OCI-LY7 (cell line): Measurements from ENCODE around the gene PPCS. TPM values are rescaled to one million over a fixed set of nuclear protein-coding genes. Genes with fewer than 3 reads are reported as not detected.

Experiments used
- BruUV-seq: library from RNA; stranded (reverse); fragments of 400-500 nt; replicated peaks from 2 replicates; lab custom pipeline; 2021; lab: Mats Ljungman, UMichigan
- CTCF ChIA-PET: fragments of 300-600 bp; sonication (Branson Sonifier 250); formaldehyde crosslinking; loops from one replicate; lab custom pipeline; 2022; ENCODE audit warnings: antibody characterized with exemption; ENCODE audit not compliant: unreplicated experiment; lab: Charles Lee
- POLR2A ChIA-PET: fragments of 300-600 bp; sonication (Branson Sonifier 250); formaldehyde crosslinking; loops from one replicate; lab custom pipeline; 2022; ENCODE audit warnings: antibody characterized with exemption; lab: Charles Lee
- DNase-seq: peaks from one replicate; pipeline ENCODE4 v3.0.0-alpha.2; 2015; ENCODE audit warnings: low spot score
- H2AFZ ChIP-seq: fragments of 200-600 bp; sonication (generic), shearing (Covaris generic); 2 replicates; pipeline ENCODE4 v1.6.1; 2014; ENCODE audit warnings: mild to moderate bottlenecking, antibody characterized with exemption, low read length, moderate library complexity
- H3K27ac ChIP-seq: fragments of 200-600 bp; sonication (generic); 2 replicates; pipeline ENCODE4 v1.5.1; 2014; ENCODE audit warnings: mixed run types, low read depth, mild to moderate bottlenecking, moderate library complexity, low read length, inconsistent platforms; ENCODE audit not compliant: poor library complexity, severe bottlenecking
- H3K36me3 ChIP-seq: fragments of 200-600 bp; sonication (generic); 2 replicates; pipeline ENCODE4 v1.6.1; 2014; ENCODE audit warnings: mild to moderate bottlenecking, antibody characterized with exemption, low read length, moderate library complexity, mixed read lengths; ENCODE audit not compliant: insufficient read depth
- H3K4me1 ChIP-seq: fragments of 200-600 bp; sonication (generic); 2 replicates; pipeline ENCODE4 v1.5.1; 2014; ENCODE audit warnings: mild to moderate bottlenecking, low read length; ENCODE audit not compliant: insufficient read depth, poor library complexity, severe bottlenecking
- H3K4me2 ChIP-seq: fragments of 200-600 bp; sonication (generic); 2 replicates; pipeline ENCODE4 v1.6.1; 2014; ENCODE audit warnings: mild to moderate bottlenecking, low read length
- H3K4me3 ChIP-seq: fragments of 200-600 bp; sonication (generic); 2 replicates; pipeline ENCODE4 v1.5.1; 2014; ENCODE audit warnings: mild to moderate bottlenecking, low read depth, low read length; ENCODE audit not compliant: poor library complexity, severe bottlenecking
- H3K79me2 ChIP-seq: fragments of 200-600 bp; sonication (generic); 2 replicates; pipeline ENCODE4 v1.6.1; 2016; ENCODE audit warnings: low read depth, mild to moderate bottlenecking, low read length, moderate library complexity, mixed read lengths; ENCODE audit not compliant: insufficient read depth
- H3K9me2 ChIP-seq: fragments of 200-600 bp; sonication (generic); 2 replicates; pipeline ENCODE4 v1.6.1; 2016; ENCODE audit warnings: mild to moderate bottlenecking, low read length, mixed read lengths; ENCODE audit not compliant: insufficient read depth
- H3K9me3 ChIP-seq: fragments of 200-600 bp; sonication (generic); 2 replicates; pipeline ENCODE4 v1.6.1; 2014; ENCODE audit warnings: mild to moderate bottlenecking, mixed run types, low read length, mixed read lengths
- H4K20me1 ChIP-seq: fragments of 200-600 bp; sonication (generic); 2 replicates; pipeline ENCODE4 v1.6.1; 2014; ENCODE audit warnings: mild to moderate bottlenecking, antibody characterized with exemption, low read length, moderate library complexity, mixed read lengths; ENCODE audit not compliant: insufficient read depth
- CTCF ChIP-seq: fragments of 200-600 bp; sonication (generic); conservative IDR thresholded peaks from 2 replicates; pipeline ENCODE4 v1.5.1; 2014; ENCODE audit warnings: mild to moderate bottlenecking, antibody characterized with exemption, low read length, moderate library complexity, mixed read lengths
- EZH2phosphoT487 ChIP-seq: fragments of 200-600 bp; sonication (generic); IDR thresholded peaks from 2 replicates; pipeline ENCODE4 v1.6.1; 2018; ENCODE audit warnings: low read depth, borderline replicate concordance, mild to moderate bottlenecking, mixed run types, antibody characterized with exemption, low read length, moderate library complexity, mixed read lengths
- intact Hi-C: fragments of 100-400 bp; cut with micrococcal nuclease; formaldehyde crosslinking; loops from one replicate; pipeline ENCODE4 v1.10.0; 2022; ENCODE audit not compliant: unreplicated experiment
- total RNA-seq, 2 experiments: library from RNA; depleted of rRNA in 1 of 2; stranded (reverse); fragments of >200 nt in 1 of 2; shearing (Covaris generic) in 1 of 2; gene quantifications; 2 replicates each; pipeline ENCODE4 v1.2.3, GENCODE V29; 2014 to 2022

PPCS gene
- total RNA-seq, 2 experiments from 2014 or later = 29.2 to 46.9 TPM

GRCh38 chr1:42439940-42440339 is 16.4 kb upstream of the PPCS start:
- no TSS peak for BruUV-seq
- no peaks in the 10 kb centered on the region for H3K36me3 ChIP-seq
- H3K9me3 ChIP-seq = no peaks in the 10 kb centered on the region
- no peaks in the 10 kb centered on the region for H4K20me1 ChIP-seq
- intact Hi-C loops = no loop called here
- H3K79me2 ChIP-seq = no peaks in the 10 kb centered on the region
- H2AFZ ChIP-seq = no peak overlapping the region
- no peak overlapping the region for H3K4me2 ChIP-seq
- no peaks in the 10 kb centered on the region for H3K9me2 ChIP-seq
- CTCF ChIA-PET = no interaction called here
- no peak overlapping the region for H3K4me3 ChIP-seq
- H3K4me1 ChIP-seq = no peaks in the 10 kb centered on the region
- POLR2A ChIA-PET = no interaction called here
- no peak overlapping the region for H3K27ac ChIP-seq
- no peak for DNase-seq
- TF ChIP-seq EZH2phosphoT487 (no peak), CTCF (no peak)

- Histone ChIP-seq H3K4me3 (no peak overlapping the region), H3K9me3 (no peaks in the 10 kb centered on the region), H3K79me2 (no peaks in the 10 kb centered on the region), H3K27ac (no peak overlapping the region), H2AFZ (no peak overlapping the region), H3K4me1 (no peaks in the 10 kb centered on the region), H3K36me3 (no peaks in the 10 kb centered on the region), H3K9me2 (no peaks in the 10 kb centered on the region), H4K20me1 (no peaks in the 10 kb centered on the region), H3K4me2 (no peak overlapping the region)
- ChIA-PET CTCF (no interaction called here), POLR2A (interaction anchor here (1.1 kb wide), 1 partner anchor 26 kb away, joined by 3 read pairs; no protein-coding TSS in a partner anchor)
- DNase-seq = no peak
- intact Hi-C loops = no loop called here
- TF ChIP-seq EZH2phosphoT487 (no peak), CTCF (no peak)
- BruUV-seq = no TSS peak
Measured at GRCh38 chr1:42442662-42443061, 13.7 kb upstream of the PPCS start.

- H3K27ac ChIP-seq = no peak overlapping the region
- ChIA-PET CTCF (no interaction called here), POLR2A (no interaction called here)
- TF ChIP-seq EZH2phosphoT487 (no peak), CTCF (no peak)
- no peak overlapping the region for H2AFZ ChIP-seq
- no peak overlapping the region for H3K4me2 ChIP-seq
- H3K9me2 ChIP-seq = no peaks in the 10 kb centered on the region
- DNase-seq = no peak
- H3K4me1 ChIP-seq = no peaks in the 10 kb centered on the region
- no peaks in the 10 kb centered on the region for H3K79me2 ChIP-seq
- intact Hi-C loops = no loop called here
- H4K20me1 ChIP-seq = no peaks in the 10 kb centered on the region
- no TSS peak for BruUV-seq
- no peaks in the 10 kb centered on the region for H3K9me3 ChIP-seq
- no peaks in the 10 kb centered on the region for H3K36me3 ChIP-seq
- H3K4me3 ChIP-seq = no peak overlapping the region
Measured at GRCh38 chr1:42449256-42449655, 7.1 kb upstream of the PPCS start.
